Smooth muscle cell (in vitro differentiated cells): ENCODE results near the gene MFAP1. TPM values are rescaled to one million over a fixed set of nuclear protein-coding genes. Genes with fewer than 3 reads are reported as not detected.
"Not testable (repeated sequence)": the region's sequence is repeated elsewhere in the genome, so short reads cannot be mapped to it uniquely, and the experiment has no call there.

ENCODE experiments used
- DNase-seq: peaks from one replicate; lab custom pipeline; 2025; ENCODE audit not compliant: unreplicated experiment; lab: John Stamatoyannopoulos, UW
- H2AFZ ChIP-seq: fragments of 200-600 bp; sonication (generic); 2 replicates; pipeline ENCODE4 v1.6.0; 2016; ENCODE audit warnings: antibody characterized with exemption, low read depth, mild to moderate bottlenecking
- H3F3A ChIP-seq: fragments of 200-600 bp; sonication (generic); 2 replicates; pipeline ENCODE4 v1.6.0; 2017; ENCODE audit warnings: antibody characterized with exemption, low read depth
- H3K27ac ChIP-seq: fragments of 200-600 bp; sonication (generic); 2 replicates; pipeline ENCODE4 v1.5.1; 2016; ENCODE audit warnings: low read depth, mild to moderate bottlenecking
- H3K27me3 ChIP-seq: fragments of 200-600 bp; sonication (generic); 2 replicates; pipeline ENCODE4 v1.6.1; 2016; ENCODE audit warnings: low read depth, mild to moderate bottlenecking
- H3K36me3 ChIP-seq: fragments of 200-600 bp; sonication (generic); 2 replicates; pipeline ENCODE4 v1.5.1; 2016; ENCODE audit warnings: low read depth
- H3K4me1 ChIP-seq: fragments of 200-600 bp; sonication (generic); 2 replicates; pipeline ENCODE4 v1.5.1; 2016; ENCODE audit warnings: low read depth
- H3K4me2 ChIP-seq: fragments of 200-600 bp; sonication (generic); 2 replicates; pipeline ENCODE4 v1.6.0; 2016; ENCODE audit warnings: mild to moderate bottlenecking
- H3K4me3 ChIP-seq: fragments of 200-600 bp; sonication (generic); 2 replicates; pipeline ENCODE4 v1.5.1; 2016; ENCODE audit warnings: mild to moderate bottlenecking
- H3K79me2 ChIP-seq: fragments of 200-600 bp; sonication (generic); 2 replicates; pipeline ENCODE4 v1.6.0; 2016; ENCODE audit warnings: low read depth, mild to moderate bottlenecking
- H3K9ac ChIP-seq: fragments of 200-600 bp; sonication (generic); 2 replicates; pipeline ENCODE4 v1.6.0; 2016; ENCODE audit warnings: low read depth
- H3K9me3 ChIP-seq: fragments of 200-600 bp; sonication (generic); replicated peaks from 2 replicates; pipeline ENCODE4 v1.5.1; 2016; ENCODE audit warnings: low read depth
- H4K20me1 ChIP-seq: fragments of 200-600 bp; sonication (generic); 2 replicates; pipeline ENCODE4 v1.6.0; 2016; ENCODE audit warnings: low read depth
- CTCF ChIP-seq: fragments of 200-600 bp; sonication (generic); IDR thresholded peaks from 2 replicates; pipeline ENCODE4 v1.5.1; 2017; ENCODE audit warnings: borderline replicate concordance, mild to moderate bottlenecking, antibody characterized with exemption; ENCODE audit not compliant: insufficient read depth, poor library complexity, severe bottlenecking
- WGBS: methylation state at CpG from one replicate; pipeline ENCODE4 v1.1.7; 2016; ENCODE audit warnings: low lambda C conversion rate; 5-methylcytosine and 5-hydroxymethylcytosine counted together
- polyA plus RNA-seq: library from polyadenylated mRNA; unstranded; fragments of >200 nt; fragmentation: Nextera tagmentation; extraction: Ambion mirVana; gene quantifications from 2 replicates; pipeline ENCODE4 v1.2.1, GENCODE V29; 2016
- total RNA-seq: library from RNA; depleted of rRNA; stranded (reverse); fragments of >200 nt; gene quantifications from 2 replicates; pipeline ENCODE4 v1.2.3, GENCODE V29; 2014

MFAP1 gene
- total and polyA plus RNA-seq, 2 experiments from 2014 or later: 34.9 to 41.2 TPM

- Histone ChIP-seq H3K36me3 (no peaks in the 10 kb centered on the region), H3K4me3 (no peak overlapping the region), H3K9me3 (no peaks in the 10 kb centered on the region), H3K4me2 (no peak overlapping the region), H3K79me2 (no peaks in the 10 kb centered on the region), H3K9ac (no peak overlapping the region), H3K27me3 (no peaks in the 10 kb centered on the region), H3K4me1 (no peaks in the 10 kb centered on the region), H3F3A (no peaks in the 10 kb centered on the region), H4K20me1 (no peaks in the 10 kb centered on the region), H3K27ac (no peak overlapping the region), H2AFZ (no peak overlapping the region)
- TF ChIP-seq CTCF: no peak
- DNase-seq: no peak
- 98% methylated on average over 2 of the region's 2 CpGs for WGBS
Observed at GRCh38 chr15:43871835-43872234, 47.3 kb upstream of the MFAP1 start.

- no peak overlapping the region for H2AFZ ChIP-seq
- no peaks in the 10 kb centered on the region for H3K36me3 ChIP-seq
- no peak overlapping the region for H3K4me2 ChIP-seq
- 67% methylated on average over 2 of the region's 2 CpGs for WGBS
- no peaks in the 10 kb centered on the region for H3K4me1 ChIP-seq
- H3F3A ChIP-seq: no peaks in the 10 kb centered on the region
- no peak for TF ChIP-seq CTCF
- no peak overlapping the region for H3K9ac ChIP-seq
- H3K27ac ChIP-seq: no peak overlapping the region
- no peaks in the 10 kb centered on the region for H3K27me3 ChIP-seq
- no peaks in the 10 kb centered on the region for H3K9me3 ChIP-seq
- no peaks in the 10 kb centered on the region for H4K20me1 ChIP-seq
- H3K79me2 ChIP-seq: no peaks in the 10 kb centered on the region
- no peak overlapping the region for H3K4me3 ChIP-seq
- no peak for DNase-seq
Observed at GRCh38 chr15:43868406-43868805, 43.9 kb upstream of the MFAP1 start.

- Histone ChIP-seq H3K4me3 (no peak overlapping the region), H3K27ac (no peak overlapping the region), H3K4me2 (no peak overlapping the region), H4K20me1 (no peaks in the 10 kb centered on the region), H2AFZ (no peak overlapping the region), H3K9ac (no peak overlapping the region), H3K9me3 (no peaks in the 10 kb centered on the region), H3K79me2 (no peaks in the 10 kb centered on the region), H3K27me3 (no peaks in the 10 kb centered on the region), H3K4me1 (no peaks in the 10 kb centered on the region), H3F3A (no peaks in the 10 kb centered on the region), H3K36me3 (no peaks in the 10 kb centered on the region)
- 93% methylated on average over 5 of the region's 5 CpGs for WGBS
- no peak for TF ChIP-seq CTCF
- no peak for DNase-seq
Observed at GRCh38 chr15:43867096-43867495, 42.6 kb upstream of the MFAP1 start.

GRCh38 chr15:43866636-43867035 lies 42.1 kb upstream of the MFAP1 start:
- H3K9ac ChIP-seq, H3K79me2 ChIP-seq, H2AFZ ChIP-seq, DNase-seq, H3K4me2 ChIP-seq, H3F3A ChIP-seq, H3K4me1 ChIP-seq, H3K4me3 ChIP-seq, H3K27ac ChIP-seq, H4K20me1 ChIP-seq, H3K9me3 ChIP-seq, H3K36me3 ChIP-seq, H3K27me3 ChIP-seq: not testable (repeated sequence)
- 96% methylated on average over 10 of the region's 10 CpGs for WGBS
